Measurements from ENCODE around the gene LCTL.

The LCTL gene

DNA sequence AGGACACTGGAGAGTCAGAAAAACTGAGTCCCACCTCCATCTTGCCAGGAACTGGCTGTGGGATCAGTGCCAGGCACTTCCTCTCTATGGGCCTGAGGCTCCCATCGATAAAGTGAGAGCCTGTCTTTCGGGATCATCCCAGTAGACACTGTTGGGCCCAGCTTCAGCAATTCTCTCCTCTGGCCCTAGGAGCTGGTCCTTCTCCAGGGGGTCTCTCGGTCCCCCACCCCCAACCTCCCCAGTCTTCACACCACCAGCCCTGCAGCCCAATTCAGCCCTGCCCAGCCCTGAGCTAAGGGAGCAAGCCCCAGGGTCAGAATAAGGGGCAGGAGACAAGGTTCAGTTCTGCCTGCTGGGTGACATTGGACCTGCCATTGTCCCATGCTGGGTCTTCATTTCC lies 4.5 kb upstream of the LCTL start:
- DNase-seq (ENCODE audit: low read depth) = no peak
- H3K4me3 ChIP-seq (ENCODE audit: low read depth, low read length) = no peak overlapping the region

- no peak overlapping the region for H3K4me3 ChIP-seq (ENCODE audit: low read depth, low read length)
- DNase-seq (ENCODE audit: low read depth) = no peak
Observed at GRCh38 chr15:66569461-66570137, 3.8 kb upstream of the LCTL start.

GRCh38 chr15:66567897-66568296 lies 2.1 kb upstream of the LCTL start:
- DNase-seq (ENCODE audit: low read depth) = no peak
- no peak overlapping the region for H3K4me3 ChIP-seq (ENCODE audit: low read depth, low read length)

DNA sequence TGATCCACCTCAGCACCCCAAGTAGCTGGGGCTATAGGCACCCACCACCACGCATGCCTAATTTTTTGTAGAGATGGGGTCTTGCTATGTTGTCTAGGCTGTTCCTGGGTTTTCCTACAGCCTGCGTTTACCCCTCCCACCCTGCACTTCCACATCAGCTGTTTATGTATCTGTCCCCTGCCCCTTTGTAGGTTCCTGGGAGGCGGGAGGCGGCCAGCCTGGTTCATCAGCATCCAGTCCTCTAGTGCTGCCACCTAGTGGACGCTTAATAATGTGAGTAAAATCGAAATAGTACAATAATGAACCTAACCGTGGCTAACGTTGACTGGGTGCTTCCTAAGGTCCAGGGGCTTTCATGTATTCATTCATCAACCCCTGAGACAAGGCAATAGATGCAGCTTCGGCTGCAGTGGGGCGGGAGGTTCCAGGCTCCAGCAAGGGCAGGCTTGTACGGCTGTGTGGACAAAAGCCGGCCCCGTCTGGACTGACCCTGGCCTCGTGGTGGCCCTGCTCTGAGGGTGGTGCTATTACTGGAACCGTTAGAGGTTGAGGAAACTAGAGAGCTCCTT lies 1.2 kb upstream of the LCTL start:
- no peak overlapping the region for H3K4me3 ChIP-seq (ENCODE audit: low read depth, low read length)
- DNase-seq (ENCODE audit: low read depth) = no peak

GRCh38 chr15:66565141-66565641 lies 607 bp downstream of the LCTL start:
- H3K4me3 ChIP-seq (ENCODE audit: low read depth, low read length) = no peak overlapping the region
- no peak for DNase-seq (ENCODE audit: low read depth)

DNA sequence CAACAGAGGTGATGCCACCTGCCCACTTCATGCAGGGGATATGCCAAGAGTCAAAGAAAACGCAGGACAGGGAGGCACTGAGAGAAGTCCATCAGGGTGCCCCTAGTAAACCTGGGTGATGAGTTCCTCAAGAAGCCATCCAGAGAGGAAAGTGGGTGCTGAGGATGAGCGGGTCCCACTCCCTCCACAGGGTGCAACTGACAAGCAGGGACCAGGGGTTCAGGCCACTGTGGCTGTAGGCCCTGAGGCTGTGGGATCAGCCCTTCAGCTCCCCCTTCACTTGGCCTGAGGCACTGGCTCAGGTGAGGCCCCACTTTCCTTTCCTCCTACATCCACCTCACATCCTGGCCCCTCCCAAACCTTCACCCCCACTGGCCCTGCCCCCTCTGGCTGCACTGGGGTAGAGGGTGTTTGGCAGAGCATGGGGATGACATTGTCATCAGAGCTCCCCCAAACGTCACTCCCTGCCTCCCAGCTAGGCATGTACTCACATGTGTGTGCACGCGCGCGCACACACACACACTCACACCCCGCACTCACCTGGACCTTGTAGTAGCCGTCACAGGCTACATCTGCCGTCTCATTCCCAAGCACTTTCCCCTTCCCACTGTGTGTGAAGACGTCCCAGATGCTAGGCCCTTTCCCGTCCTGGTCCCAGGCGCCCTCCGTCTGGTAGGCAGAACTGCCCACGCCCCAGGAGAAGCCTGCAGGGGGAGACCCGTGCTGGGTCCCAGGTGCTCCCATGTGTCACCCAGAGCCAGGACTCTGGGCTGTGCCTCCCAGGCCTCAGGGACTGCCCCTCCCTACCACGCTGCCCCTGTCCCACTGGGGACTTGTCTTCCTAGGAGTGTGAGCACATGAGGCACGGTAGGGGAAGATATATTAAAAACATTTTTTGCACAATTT lies 1.4 kb downstream of the LCTL start:
- H3K4me3 ChIP-seq (ENCODE audit: low read depth, low read length) = no peak overlapping the region
- no peak for DNase-seq (ENCODE audit: low read depth)

DNA sequence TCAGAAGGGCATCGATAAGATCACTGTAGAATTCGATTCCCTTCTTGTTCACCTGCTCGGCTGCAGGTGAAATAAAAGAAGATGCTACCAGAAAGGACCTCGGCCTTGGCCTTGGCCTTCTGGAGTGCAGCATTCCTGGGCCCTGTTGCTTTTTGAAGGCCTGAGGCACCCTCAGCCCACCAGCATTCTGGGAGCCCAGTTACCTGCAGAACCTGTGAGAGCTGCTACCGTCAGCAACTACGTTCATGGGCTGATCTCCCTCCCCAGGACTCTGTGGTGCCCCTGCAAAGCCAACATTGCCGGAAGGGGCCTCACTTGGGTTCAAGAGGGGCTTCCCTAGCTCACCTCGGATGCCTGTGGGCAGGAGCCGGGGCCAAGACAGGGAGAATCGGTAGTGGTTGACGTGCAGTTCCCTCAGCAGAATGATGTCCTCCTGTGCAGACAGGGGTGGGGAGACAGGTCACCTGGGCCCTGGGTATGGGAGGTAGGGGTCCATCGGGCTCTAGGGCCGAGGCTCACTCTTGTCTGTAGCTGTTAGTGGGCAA lies 2.2 kb downstream of the LCTL start:
- H3K4me3 ChIP-seq (ENCODE audit: low read depth, low read length) = no peak overlapping the region

DNA sequence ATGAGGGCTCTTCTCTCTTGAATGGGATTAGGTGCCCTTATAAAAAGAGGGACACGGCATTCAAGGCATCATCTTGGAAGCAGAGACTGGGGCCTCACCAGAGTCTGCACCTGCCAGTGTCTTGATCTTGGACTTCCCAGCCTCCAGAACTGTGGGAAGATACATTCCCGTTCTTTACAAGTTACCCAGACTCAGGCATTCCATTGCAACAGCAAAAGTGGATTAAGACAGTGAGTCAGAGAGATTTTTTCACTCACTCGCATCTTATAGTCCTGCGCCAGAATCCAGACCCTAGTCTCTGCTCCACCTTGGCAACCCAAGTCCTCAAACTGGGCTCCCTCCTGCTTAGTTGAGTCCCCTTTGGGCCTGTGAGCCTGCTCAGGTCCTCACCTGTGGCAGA lies 2.7 kb downstream of the LCTL start:
- no peak for DNase-seq (ENCODE audit: low read depth)
- no peak overlapping the region for H3K4me3 ChIP-seq (ENCODE audit: low read depth, low read length)

More for the DNA sequence above, 2.2 kb downstream of the LCTL start:
- no peak for DNase-seq (ENCODE audit: low read depth)

DNA sequence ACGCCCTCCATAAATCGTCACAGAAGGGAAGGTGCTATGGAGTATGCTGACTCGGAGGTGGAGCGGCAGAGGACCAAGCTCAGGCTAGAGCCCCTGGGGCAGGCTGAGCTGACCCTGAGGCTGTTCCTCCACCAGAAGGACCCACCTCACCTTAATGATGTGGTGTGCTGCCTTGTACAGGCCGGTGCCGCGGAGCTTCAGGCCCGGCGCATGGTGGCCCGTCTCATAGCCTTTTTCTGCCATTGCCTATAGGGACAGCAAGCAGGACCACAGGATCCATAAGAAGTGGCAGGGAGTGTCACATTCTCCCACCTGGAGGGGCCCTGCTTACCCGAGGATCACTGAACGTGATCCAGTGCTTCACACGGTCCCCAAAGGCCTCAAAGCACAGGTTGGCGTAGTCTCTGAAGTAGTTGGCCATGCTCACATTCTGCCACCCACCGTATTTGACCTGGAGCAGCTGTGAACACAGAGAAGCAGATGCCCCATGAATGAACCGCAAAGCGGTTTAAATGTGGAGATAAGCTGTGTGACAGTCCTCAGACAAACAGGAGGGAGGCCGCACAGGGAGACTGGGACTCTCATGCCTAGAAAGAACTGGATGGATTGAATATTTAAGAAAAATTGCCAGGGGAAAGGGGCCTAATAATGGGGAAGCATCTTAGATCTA lies 4.8 kb downstream of the LCTL start:
- no peak overlapping the region for H3K4me3 ChIP-seq (ENCODE audit: low read depth, low read length)
- DNase-seq (ENCODE audit: low read depth) = no peak

- no peak overlapping the region for H3K4me3 ChIP-seq (ENCODE audit: low read depth, low read length)
- DNase-seq (ENCODE audit: low read depth) = no peak
Observed at GRCh38 chr15:66558271-66558670, 7.5 kb downstream of the LCTL start.

- DNase-seq (ENCODE audit: low read depth) = no peak
Observed at GRCh38 chr15:66555685-66556084, 10.1 kb downstream of the LCTL start.

GRCh38 chr15:66545255-66545654 lies 20.5 kb downstream of the LCTL start:
- no peak overlapping the region for H3K4me3 ChIP-seq (ENCODE audit: low read depth, low read length)
- DNase-seq (ENCODE audit: low read depth) = no peak

More at GRCh38 chr15:66555685-66556084, 10.1 kb downstream of the LCTL start:
- no peak overlapping the region for H3K4me3 ChIP-seq (ENCODE audit: low read depth, low read length)

- DNase-seq (ENCODE audit: low read depth) = no peak
- no peak overlapping the region for H3K4me3 ChIP-seq (ENCODE audit: low read depth, low read length)
Observed at GRCh38 chr15:66542896-66543295, 22.9 kb downstream of the LCTL start.

- no peak for DNase-seq (ENCODE audit: low read depth)
- no peak overlapping the region for H3K4me3 ChIP-seq (ENCODE audit: low read depth, low read length)
Observed at GRCh38 chr15:66535056-66535455, 30.7 kb downstream of the LCTL start.

DNA sequence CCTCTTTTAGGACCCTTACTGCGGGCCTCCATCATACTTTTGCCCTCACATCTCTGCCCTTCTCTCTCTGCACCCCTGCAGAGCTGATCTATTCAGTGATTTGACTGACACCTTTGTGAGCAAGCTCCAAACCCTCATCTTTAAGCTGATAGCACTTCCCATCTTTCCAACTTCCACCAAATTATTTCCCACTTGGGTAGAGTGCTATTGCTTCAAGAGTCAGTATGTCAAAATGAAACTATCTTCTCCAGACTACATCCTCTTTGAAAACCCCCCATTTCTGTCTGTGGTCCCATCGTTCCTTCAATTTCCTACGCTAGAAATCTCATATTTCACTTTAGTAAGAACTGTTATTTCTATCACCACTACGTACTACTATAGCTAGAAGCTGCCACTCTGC lies 41.0 kb downstream of the LCTL start:
- DNase-seq (ENCODE audit: low read depth) = no peak
- no peak overlapping the region for H3K4me3 ChIP-seq (ENCODE audit: low read depth, low read length)

GRCh38 chr15:66523926-66524325 lies 41.9 kb downstream of the LCTL start:
- no peak for DNase-seq (ENCODE audit: low read depth)
- H3K4me3 ChIP-seq (ENCODE audit: low read depth, low read length) = no peak overlapping the region

DNA sequence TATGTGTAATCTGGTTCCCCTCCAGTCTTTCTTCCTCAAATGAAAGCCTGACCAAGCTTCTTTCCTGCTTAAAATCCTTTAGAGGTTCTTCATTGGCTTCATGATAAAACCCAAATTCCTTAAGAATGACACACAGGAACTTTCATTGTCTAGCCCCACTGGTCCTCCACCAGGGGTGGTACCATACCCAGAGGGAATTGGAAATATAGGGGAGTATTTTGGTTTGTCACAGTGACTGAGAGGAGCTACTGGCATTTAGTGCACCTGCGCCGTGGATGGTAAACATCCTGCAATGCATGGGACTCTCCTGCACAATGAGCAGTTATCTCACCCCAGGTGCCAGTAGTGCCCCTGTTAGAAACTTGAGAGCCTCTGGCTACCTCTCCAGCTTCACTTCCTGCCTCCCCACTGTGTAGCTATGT lies 49.9 kb downstream of the LCTL start:
- no peak for DNase-seq (ENCODE audit: low read depth)
- H3K4me3 ChIP-seq (ENCODE audit: low read depth, low read length) = no peak overlapping the region

- DNase-seq (ENCODE audit: low read depth) = no peak
- no peak overlapping the region for H3K4me3 ChIP-seq (ENCODE audit: low read depth, low read length)
Observed at GRCh38 chr15:66514586-66514985, 51.2 kb downstream of the LCTL start.

GRCh38 chr15:66508293-66508883 lies 57.4 kb downstream of the LCTL start:
- no peak for DNase-seq (ENCODE audit: low read depth)
- no peak overlapping the region for H3K4me3 ChIP-seq (ENCODE audit: low read depth, low read length)
